Measurements from ENCODE around the gene FAM171A2.

FAM171A2 gene

DNA sequence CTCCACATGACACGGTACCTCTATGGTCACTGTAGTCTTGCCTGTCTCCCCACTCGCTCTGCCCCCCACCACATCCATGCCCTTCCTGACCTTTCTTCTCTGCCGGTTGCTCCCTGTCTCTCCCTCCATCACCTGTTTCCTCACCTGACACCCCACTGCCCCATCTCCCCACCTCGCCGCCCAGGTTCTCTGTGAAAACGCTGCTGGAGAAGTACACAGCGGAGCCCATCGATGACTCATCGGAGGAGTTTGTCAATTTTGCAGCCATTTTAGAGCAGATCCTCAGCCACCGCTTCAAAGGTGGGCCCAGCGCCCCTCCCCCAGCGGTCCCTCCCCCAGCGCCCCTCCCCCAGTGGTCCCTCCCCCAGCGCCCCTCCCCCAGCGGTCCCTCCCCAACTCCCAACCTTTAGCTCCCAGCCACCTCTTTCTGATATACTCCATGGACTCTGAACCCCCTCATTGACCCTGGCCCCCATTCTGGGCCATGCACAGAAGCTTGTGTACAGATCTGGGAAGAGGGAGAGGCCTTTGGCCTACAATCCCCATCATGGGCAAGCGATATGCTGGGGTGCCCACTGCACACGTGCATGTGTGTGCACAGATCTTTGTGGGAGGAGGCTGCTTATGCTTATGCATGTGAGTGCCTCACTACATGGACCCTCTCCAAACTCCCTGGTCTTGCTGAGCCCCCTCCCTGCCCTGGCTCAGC is 51.1 kb downstream of the FAM171A2 start:
- DNase-seq (ENCODE audit: low read depth, low spot score) = no peak
- H3K4me3 ChIP-seq (ENCODE audit: low read length) = no peak overlapping the region

DNA sequence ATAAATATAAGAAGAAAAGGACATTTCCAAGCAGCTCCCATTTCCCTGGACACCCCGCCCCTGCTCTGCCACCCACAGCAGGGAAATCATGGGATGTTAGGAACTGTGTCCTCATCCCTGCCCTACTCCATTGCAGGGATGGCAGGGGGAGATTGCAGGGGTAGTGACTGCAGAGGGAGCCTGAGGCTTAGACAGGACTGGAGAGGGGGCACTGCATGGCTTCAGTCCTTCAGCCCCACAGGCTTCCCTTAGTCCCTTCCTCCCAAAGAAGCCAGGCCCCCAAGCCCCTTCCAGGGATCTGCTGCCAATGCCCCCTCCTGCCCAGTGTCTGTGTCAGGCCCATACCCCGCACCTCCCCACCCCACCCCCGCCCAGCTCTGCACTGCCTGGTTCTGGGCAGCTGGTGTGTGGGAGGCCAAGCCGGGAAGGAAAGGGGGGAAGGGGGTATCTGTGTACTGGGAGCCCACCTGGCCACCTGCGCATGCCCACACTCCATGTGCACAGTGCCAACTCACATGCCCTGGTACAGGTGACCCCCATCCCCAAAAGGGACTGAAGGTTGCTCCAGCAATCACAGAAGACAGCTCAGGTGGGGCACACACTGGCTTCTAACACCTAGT is 52.0 kb downstream of the FAM171A2 start:
- DNase-seq (ENCODE audit: low read depth, low spot score) = no peak
- no peak overlapping the region for H3K4me3 ChIP-seq (ENCODE audit: low read length)

DNA sequence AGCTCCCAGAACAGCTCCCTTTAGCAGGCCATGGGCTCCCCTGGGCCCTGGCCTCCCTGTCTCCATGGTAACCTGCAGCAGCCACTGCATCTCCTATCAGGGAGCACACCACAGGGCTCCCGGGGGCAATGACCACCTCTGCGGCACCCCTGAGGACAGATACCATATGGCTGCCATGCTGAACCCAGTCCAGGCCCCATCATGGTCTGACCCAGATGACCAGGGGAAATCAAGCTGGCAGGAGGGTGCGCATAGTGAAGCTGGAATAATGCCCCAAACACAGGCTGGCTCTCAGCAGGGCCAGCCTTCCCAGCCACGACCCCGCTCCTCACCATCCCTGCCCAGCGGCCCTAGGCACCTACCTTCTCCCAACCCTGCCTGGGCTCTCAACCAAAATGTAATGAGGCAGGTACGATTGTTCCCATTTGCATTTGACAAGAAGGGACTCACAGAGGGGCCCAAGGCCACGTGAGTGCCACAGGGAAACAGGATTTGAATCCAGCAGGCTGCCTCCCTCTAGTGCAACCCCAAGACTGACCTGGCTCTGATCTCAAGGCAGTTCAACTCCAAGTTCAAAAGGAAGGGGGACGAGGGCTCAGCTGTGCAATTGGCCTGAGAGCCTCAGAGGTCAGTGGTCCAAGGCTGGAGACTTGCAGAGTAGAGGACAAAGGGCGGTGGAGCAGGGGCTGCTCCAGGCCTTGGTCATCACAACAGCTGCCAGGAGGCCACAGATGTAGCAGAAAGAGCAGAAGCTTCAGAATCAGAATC is 52.9 kb downstream of the FAM171A2 start:
- DNase-seq (ENCODE audit: low read depth, low spot score) = no peak
- no peak overlapping the region for H3K4me3 ChIP-seq (ENCODE audit: low read length)

DNA sequence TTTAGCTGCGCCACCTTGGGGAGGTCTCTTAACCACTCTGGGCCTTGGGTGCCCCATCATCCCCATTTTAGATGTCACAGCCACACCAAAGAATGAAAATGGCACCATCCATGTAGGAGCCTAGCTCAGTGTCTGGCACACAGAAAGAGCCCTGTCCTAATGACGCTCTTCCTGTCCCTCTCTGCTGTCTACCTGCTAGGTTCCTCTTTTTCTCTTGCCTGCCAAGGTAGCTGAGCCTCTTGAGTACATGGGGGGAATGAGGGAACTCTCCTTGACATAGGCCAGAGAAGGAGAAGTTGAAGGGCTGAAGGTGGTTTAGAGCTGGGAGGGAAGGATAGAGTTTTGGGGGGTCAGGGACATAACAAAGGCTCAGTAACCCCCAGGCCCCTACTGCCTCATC is 53.5 kb downstream of the FAM171A2 start:
- DNase-seq (ENCODE audit: low read depth, low spot score) = no peak

DNA sequence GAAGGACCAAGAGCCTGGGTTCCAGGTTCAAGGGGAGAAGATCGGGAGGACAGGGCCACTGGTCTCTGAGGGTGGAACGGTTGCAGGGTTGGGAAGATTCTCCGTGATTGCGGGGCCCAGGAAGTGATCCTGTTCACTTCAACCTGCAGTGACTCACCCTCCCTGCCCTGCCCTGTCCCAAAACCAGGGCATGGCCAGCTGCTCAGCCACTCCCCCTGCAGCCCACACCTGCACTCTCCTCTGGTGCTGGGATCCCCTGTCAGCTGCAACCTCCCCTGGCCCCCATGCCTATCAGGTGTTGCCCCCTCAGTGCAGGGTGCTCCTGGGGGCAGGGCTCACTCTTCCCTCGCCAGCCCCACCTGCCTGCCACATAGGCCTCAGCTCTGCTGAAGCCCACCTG is 54.2 kb downstream of the FAM171A2 start:
- H3K4me3 ChIP-seq (ENCODE audit: low read length) = no peak overlapping the region
- DNase-seq (ENCODE audit: low read depth, low spot score) = no peak

More for the DNA sequence above, 53.5 kb downstream of the FAM171A2 start:
- no peak overlapping the region for H3K4me3 ChIP-seq (ENCODE audit: low read length)

DNA sequence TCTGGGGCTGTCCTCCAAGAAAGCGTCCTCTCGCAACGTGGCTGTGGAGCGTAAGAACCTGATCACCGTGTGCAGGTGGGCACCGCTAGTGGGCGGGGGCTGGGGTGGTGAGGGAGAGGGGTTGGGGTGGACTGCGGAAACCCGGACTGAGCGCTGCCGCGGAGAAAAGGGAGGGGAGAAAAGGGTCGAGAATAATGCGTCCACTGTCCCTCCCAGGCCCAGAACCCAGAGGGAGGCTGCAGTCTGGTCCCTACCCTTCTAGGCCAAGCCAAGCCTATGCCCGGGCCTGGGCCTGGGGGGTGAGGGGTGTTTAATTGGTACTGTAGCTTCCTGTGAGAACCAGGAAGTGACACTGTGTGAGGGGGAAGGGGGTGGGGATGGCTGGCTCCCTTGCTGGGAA is 54.8 kb downstream of the FAM171A2 start:
- DNase-seq (ENCODE audit: low read depth, low spot score) = no peak

DNA sequence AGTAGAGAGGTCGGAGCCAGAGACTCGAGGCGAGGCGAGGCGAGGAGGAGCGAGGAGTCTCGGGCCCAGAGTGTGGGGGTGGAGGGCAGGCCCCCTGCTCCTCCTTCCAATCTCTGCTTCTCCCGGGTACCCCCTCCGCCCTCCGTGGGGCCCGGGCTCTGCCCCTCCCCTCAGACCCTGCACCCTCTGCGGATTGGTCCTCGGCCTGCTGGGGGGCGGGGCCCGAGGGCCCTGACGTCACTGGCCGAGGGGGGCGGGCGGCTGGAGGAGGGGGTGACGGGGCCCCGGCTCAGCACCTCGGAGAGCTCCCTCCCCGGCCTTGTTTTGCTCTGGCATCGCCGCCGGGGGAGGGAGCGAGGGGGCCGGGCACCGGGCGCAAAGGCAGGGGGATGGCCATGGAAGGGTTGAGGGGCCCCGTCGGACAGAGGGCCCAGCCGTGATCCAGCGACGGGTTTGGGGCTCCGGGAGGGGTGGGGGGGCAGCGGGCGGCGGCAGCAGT is 55.3 kb downstream of the FAM171A2 start, which contains the start of gene RUNDC3A:
RUNDC3A (plus strand) TSS at position 282 of the 499 bp plus-strand sequence. CDS start 232 bp downstream, outside the sequence.
- H3K4me3 ChIP-seq (ENCODE audit: low read length) = peak within 1 kb of the TSS; percentile 48
- peak; percentile 79 for DNase-seq (ENCODE audit: low read depth, low spot score)

More for the DNA sequence above, 54.8 kb downstream of the FAM171A2 start:
- H3K4me3 ChIP-seq (ENCODE audit: low read length) = peak overlapping the region; percentile 15

DNA sequence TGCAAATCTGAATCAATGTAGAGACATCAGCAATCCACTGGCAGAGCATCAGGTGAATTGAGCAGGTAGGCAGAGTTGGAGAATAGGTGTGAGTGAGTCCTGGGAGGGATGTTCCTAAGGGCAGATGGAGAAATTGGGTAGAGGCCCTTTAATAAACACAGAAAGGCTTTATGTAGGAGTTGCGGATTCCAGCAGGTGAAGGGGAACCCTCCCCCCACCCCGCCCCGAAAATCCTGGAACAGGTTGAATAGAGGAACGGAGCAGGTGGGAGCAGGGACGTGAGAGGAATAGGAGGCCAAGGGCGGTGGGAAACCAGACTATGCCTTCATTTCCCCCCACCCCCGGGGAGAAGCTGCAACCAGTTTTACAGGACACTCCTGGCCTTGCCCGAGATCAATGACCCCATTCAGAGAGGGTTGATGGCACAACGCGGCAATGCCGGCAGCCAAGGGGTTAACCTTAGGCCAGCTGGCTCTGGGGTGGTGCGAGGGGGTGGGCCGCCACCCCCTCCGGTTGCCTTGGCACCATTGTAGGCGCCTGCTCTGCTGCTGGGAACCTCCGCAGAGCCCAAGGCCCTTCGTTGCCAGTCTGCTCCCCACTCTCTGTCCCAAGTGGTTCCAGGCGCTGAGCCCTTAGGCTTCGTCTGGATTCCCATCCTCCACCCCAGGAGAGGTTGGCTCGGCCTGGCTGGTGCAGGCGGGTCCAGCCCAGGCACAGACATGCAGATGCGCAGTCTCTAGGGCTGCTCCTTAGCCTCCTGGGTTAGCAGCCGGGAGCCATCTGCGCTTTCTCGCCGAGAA is 56.1 kb downstream of the FAM171A2 start:
- peak overlapping the region; percentile 48 for H3K4me3 ChIP-seq (ENCODE audit: low read length)
- no peak for DNase-seq (ENCODE audit: low read depth, low spot score)

DNA sequence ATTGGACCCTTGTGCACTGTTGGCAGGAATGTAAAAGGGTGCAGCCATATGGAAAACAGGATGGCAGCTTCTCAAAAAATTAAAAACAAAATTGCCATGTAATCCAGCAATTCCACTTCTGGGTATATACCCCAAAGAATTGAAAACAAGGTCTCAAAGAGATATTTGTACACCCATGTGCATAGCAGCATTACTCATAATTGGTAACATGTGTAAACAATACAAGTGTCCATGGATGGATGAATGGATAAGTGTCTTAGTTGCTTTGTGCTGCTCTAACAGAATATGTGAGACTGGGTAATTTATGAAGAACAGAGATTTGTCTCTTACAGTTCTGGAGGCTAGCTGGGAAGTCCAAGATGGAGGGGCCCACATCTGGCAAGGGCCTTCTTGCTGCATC is 59.0 kb downstream of the FAM171A2 start:
- H3K4me3 ChIP-seq (ENCODE audit: low read length) = no peak overlapping the region
- no peak for DNase-seq (ENCODE audit: low read depth, low spot score)
